ENCODE measurements around the gene RPS18. TPM values are rescaled to one million over a fixed set of nuclear protein-coding genes. Genes with fewer than 3 reads are reported as not detected.
A peak's percentile ranks its signal among the peaks of the same experiment; 100 is the strongest.

Gene RPS18
- total RNA-seq, 2 experiments from 2014 or later: 4,317 to 7,191 TPM

- Histone ChIP-seq H2AFZ (ENCODE audit: low read length) (peak overlapping the region; percentile 91), H3K9me3 (ENCODE audit: low read length) (no peaks in the 10 kb centered on the region), H3K9me2 (ENCODE audit: insufficient read depth, low read length) (no peaks in the 10 kb centered on the region), H4K20me1 (ENCODE audit: insufficient read depth, low read length) (no peaks in the 10 kb centered on the region), H3K36me3 (ENCODE audit: insufficient read depth, low read length) (peaks cover 18% of the 10 kb centered on the region), H3K79me2 (ENCODE audit: insufficient read depth, low read depth, low read length) (no peaks in the 10 kb centered on the region), H3K4me3 (ENCODE audit: low read depth, low read length, poor library complexity, severe bottlenecking) (peak overlapping the region; percentile 73), H3K4me1 (ENCODE audit: insufficient read depth, low read length, poor library complexity, severe bottlenecking) (peaks cover 23% of the 10 kb centered on the region), H3K27ac (ENCODE audit: low read depth, low read length, poor library complexity, severe bottlenecking) (peak overlapping the region; percentile 68), H3K4me2 (ENCODE audit: low read length) (peak overlapping the region; percentile 96)
- BruUV-seq (replicated peaks): no TSS peak
- ChIA-PET CTCF (ENCODE audit: unreplicated experiment) (interaction anchor here (0.6 to 1.3 kb wide), 4 partner anchors 14 to 219 kb away, joined by 3 to 6 read pairs (median 3); no protein-coding TSS in a partner anchor), POLR2A (interaction anchor here (0.5 to 3.8 kb wide), 8 partner anchors 10 to 177 kb away, joined by 3 to 19 read pairs (median 4); partner anchors contain the start of genes HLA-DPA1, HLA-DPB1, RPS18 and VPS52)
- intact Hi-C loops (cut with micrococcal nuclease; ENCODE audit: unreplicated experiment): loop anchor here (1.0 to 5.0 kb wide), 4 partner anchors 43 to 236 kb away; no protein-coding TSS in a partner anchor
- no peak for DNase-seq (ENCODE audit: low spot score)
- no peak for TF ChIP-seq EZH2phosphoT487 (IDR thresholded peaks at IDR 0.05; ENCODE audit: borderline replicate concordance, low read depth, low read length)
- TF ChIP-seq, protein P1, sequence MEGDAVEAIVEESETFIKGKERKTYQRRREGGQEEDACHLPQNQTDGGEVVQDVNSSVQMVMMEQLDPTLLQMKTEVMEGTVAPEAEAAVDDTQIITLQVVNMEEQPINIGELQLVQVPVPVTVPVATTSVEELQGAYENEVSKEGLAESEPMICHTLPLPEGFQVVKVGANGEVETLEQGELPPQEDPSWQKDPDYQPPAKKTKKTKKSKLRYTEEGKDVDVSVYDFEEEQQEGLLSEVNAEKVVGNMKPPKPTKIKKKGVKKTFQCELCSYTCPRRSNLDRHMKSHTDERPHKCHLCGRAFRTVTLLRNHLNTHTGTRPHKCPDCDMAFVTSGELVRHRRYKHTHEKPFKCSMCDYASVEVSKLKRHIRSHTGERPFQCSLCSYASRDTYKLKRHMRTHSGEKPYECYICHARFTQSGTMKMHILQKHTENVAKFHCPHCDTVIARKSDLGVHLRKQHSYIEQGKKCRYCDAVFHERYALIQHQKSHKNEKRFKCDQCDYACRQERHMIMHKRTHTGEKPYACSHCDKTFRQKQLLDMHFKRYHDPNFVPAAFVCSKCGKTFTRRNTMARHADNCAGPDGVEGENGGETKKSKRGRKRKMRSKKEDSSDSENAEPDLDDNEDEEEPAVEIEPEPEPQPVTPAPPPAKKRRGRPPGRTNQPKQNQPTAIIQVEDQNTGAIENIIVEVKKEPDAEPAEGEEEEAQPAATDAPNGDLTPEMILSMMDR (conservative IDR thresholded peaks at IDR 0.05; ENCODE audit: low read length): peak; percentile 57
Observed at GRCh38 chr6:33248643-33248931, 23.3 kb upstream of the RPS18 start.

DNA sequence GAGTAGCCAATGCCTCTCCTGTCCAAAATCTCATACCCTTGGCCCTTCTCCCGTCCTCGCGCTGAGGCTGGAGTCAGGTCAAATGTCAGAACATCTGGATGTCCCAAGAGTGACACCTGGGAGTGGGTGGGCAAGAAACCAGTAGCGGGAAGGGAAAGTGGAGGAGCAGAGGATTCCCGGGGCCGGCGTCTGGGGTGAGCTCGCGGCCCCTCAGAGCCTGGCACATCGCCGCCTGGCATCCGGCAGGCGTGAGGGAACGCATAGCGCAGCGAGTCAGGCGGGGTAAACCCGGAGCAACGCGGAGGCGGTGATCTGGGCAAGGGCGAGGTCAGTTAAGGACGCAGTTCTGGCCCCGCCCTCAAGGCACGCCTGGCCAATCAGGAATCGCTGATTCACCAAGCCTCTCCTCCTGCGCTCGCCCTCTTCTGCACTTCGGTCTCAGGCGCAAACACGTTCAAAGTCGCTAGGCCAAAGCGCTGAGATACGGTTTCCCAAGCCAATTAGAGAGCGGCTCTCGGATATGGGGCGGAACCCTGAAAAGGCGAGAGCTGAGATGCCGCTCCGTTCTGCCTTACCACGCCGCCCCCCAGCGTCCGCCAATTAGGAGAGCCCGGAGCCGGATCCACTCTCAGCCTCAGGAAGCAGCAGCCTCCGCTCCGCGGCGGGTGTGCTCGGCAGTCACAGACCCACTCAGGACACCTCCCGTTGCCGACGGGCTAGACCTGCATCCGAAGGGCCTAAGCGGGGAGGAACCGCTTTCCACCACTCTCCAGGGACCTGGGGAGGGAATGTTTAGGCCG, 22.7 kb upstream of the RPS18 start:
- no TSS peak for BruUV-seq (replicated peaks)
- DNase-seq (ENCODE audit: low spot score): peak; percentile 99
- CTCF ChIA-PET (ENCODE audit: unreplicated experiment): interaction anchor here (1.2 to 1.3 kb wide), 2 partner anchors 14 to 44 kb away, joined by 3 to 6 read pairs; partner anchors contain the start of gene HSD17B8
- peak overlapping the region; percentile 91 for H2AFZ ChIP-seq (ENCODE audit: low read length)
- TF ChIP-seq, protein P1 (conservative IDR thresholded peaks at IDR 0.05; ENCODE audit: low read length): no peak
- no peak for TF ChIP-seq EZH2phosphoT487 (IDR thresholded peaks at IDR 0.05; ENCODE audit: borderline replicate concordance, low read depth, low read length)
- H3K36me3 ChIP-seq (ENCODE audit: insufficient read depth, low read length): peaks cover 18% of the 10 kb centered on the region
- POLR2A ChIA-PET: interaction anchor here (0.7 to 3.8 kb wide), 7 partner anchors 11 to 176 kb away, joined by 3 to 19 read pairs (median 4); partner anchors contain the start of genes HLA-DPB1, RPS18 and VPS52
- no peaks in the 10 kb centered on the region for H3K9me3 ChIP-seq (ENCODE audit: low read length)
- peak overlapping the region; percentile 74 for H3K27ac ChIP-seq (ENCODE audit: low read depth, low read length, poor library complexity, severe bottlenecking)
- intact Hi-C loops (cut with micrococcal nuclease; ENCODE audit: unreplicated experiment): loop anchor here (1.0 to 5.0 kb wide), 5 partner anchors 22 to 237 kb away; partner anchors contain the start of gene VPS52
- H3K4me1 ChIP-seq (ENCODE audit: insufficient read depth, low read length, poor library complexity, severe bottlenecking): peaks cover 23% of the 10 kb centered on the region
- no peaks in the 10 kb centered on the region for H4K20me1 ChIP-seq (ENCODE audit: insufficient read depth, low read length)
- peak overlapping the region; percentile 73 for H3K4me3 ChIP-seq (ENCODE audit: low read depth, low read length, poor library complexity, severe bottlenecking)
- H3K9me2 ChIP-seq (ENCODE audit: insufficient read depth, low read length): no peaks in the 10 kb centered on the region
- no peaks in the 10 kb centered on the region for H3K79me2 ChIP-seq (ENCODE audit: insufficient read depth, low read depth, low read length)
- peak overlapping the region; percentile 99 for H3K4me2 ChIP-seq (ENCODE audit: low read length)
